IMR-90 (cell line): ENCODE results near the gene SAYSD1. TPM values are rescaled to one million over a fixed set of nuclear protein-coding genes. Genes with fewer than 3 reads are reported as not detected.

Experiments used
- ATAC-seq: fragments of 200-7000 bp; cut with Tn5 transposase; 2 replicates; pipeline ENCODE4 v1.9.1; 2020; ENCODE audit warnings: low read depth, mild to moderate bottlenecking, moderate library complexity
- BruUV-seq: library from RNA; stranded (reverse); fragments of 400-500 nt; replicated peaks from 2 replicates; lab custom pipeline; 2021; lab: Mats Ljungman, UMichigan
- CTCF ChIA-PET: fragments of 300-600 bp; formaldehyde crosslinking; extraction: SDS; loops from one replicate; lab custom pipeline; 2021; ENCODE audit warnings: antibody characterized with exemption; lab: Yijun Ruan, JAX
- POLR2A ChIA-PET: fragments of 300-600 bp; sonication (Branson Sonifier 250); formaldehyde crosslinking; loops from one replicate; lab custom pipeline; 2022; ENCODE audit warnings: antibody characterized with exemption; ENCODE audit not compliant: unreplicated experiment; lab: Charles Lee
- DNase-seq: peaks from one replicate; pipeline ENCODE4 v3.0.0; 2013
- H2AFZ ChIP-seq: replicated peaks from 2 replicates; pipeline ENCODE3; 2013; ENCODE audit warnings: low read length, mild to moderate bottlenecking; ENCODE audit not compliant: poor library complexity
- H2AK5ac ChIP-seq: 2 replicates; pipeline ENCODE4 v1.6.1; 2013; ENCODE audit warnings: low read depth, low read length, inconsistent platforms
- H2AK9ac ChIP-seq: replicated peaks from 2 replicates; pipeline ENCODE3; 2013; ENCODE audit warnings: mild to moderate bottlenecking, low read depth, low read length, moderate library complexity; ENCODE audit not compliant: poor library complexity
- H2BK120ac ChIP-seq: 2 replicates; pipeline ENCODE4 v1.6.1; 2013; ENCODE audit warnings: low read depth, low read length, inconsistent platforms
- H2BK15ac ChIP-seq: 3 replicates; pipeline ENCODE4 v1.6.1; 2013; ENCODE audit warnings: low read depth, low read length, inconsistent platforms
- H2BK20ac ChIP-seq: 2 replicates; pipeline ENCODE4 v1.6.1; 2013; ENCODE audit warnings: low read depth, mild to moderate bottlenecking, inconsistent platforms, low read length, moderate library complexity
- H2BK5ac ChIP-seq: 2 replicates; pipeline ENCODE4 v1.6.1; 2013; ENCODE audit warnings: mild to moderate bottlenecking, low read depth, low read length, inconsistent platforms; ENCODE audit not compliant: poor library complexity, severe bottlenecking
- H3K14ac ChIP-seq: replicated peaks from 2 replicates; pipeline ENCODE4 v1.6.1; 2013; ENCODE audit warnings: low read depth, low read length, inconsistent platforms
- H3K18ac ChIP-seq: 2 replicates; pipeline ENCODE4 v1.6.1; 2013; ENCODE audit warnings: low read depth, low read length, control low read depth
- H3K23ac ChIP-seq: 2 replicates; pipeline ENCODE4 v1.6.1; 2013; ENCODE audit warnings: low read depth, low read length, inconsistent platforms
- H3K27ac ChIP-seq: 2 replicates; pipeline ENCODE4 v1.5.1; 2013; ENCODE audit warnings: mild to moderate bottlenecking, control low read depth, low read length; ENCODE audit not compliant: insufficient read depth
- H3K27me3 ChIP-seq: 2 replicates; pipeline ENCODE4 v1.6.1; 2013; ENCODE audit warnings: low read length; ENCODE audit not compliant: control insufficient read depth, insufficient read depth
- H3K36me3 ChIP-seq: 2 replicates; pipeline ENCODE4 v1.6.1; 2013; ENCODE audit warnings: low read length, mixed read lengths; ENCODE audit not compliant: control insufficient read depth, insufficient read depth
- H3K4ac ChIP-seq: 2 replicates; pipeline ENCODE4 v1.6.1; 2013; ENCODE audit warnings: low read depth, low read length, inconsistent platforms
- H3K4me1 ChIP-seq: 2 replicates; pipeline ENCODE4 v1.6.1; 2013; ENCODE audit warnings: low read length, mixed read lengths; ENCODE audit not compliant: control insufficient read depth, insufficient read depth
- H3K4me2 ChIP-seq: 2 replicates; pipeline ENCODE4 v1.6.1; 2013; ENCODE audit warnings: low read depth, mild to moderate bottlenecking, control low read depth, low read length, moderate library complexity
- H3K4me3 ChIP-seq: 2 replicates; pipeline ENCODE4 v1.5.1; 2013; ENCODE audit warnings: low read depth, mild to moderate bottlenecking, control low read depth, low read length, moderate library complexity; ENCODE audit not compliant: insufficient read depth
- H3K56ac ChIP-seq: 2 replicates; pipeline ENCODE4 v1.6.1; 2013; ENCODE audit warnings: low read length, inconsistent platforms; ENCODE audit not compliant: insufficient read depth; ENCODE audit errors: extremely low read depth
- H3K79me1 ChIP-seq, 2 experiments: 2 replicates each; pipeline ENCODE4 v1.6.1; 2013; ENCODE audit warnings: low read length in 2 of 2, inconsistent platforms in 1 of 2, low read depth in 1 of 2
- H3K9ac ChIP-seq: 2 replicates; pipeline ENCODE4 v1.6.1; 2013; ENCODE audit warnings: low read depth, low read length, control low read depth
- H3K9me1 ChIP-seq: 2 replicates; pipeline ENCODE4 v1.6.1; 2013; ENCODE audit warnings: low read length, inconsistent platforms; ENCODE audit not compliant: insufficient read depth
- H3K9me3 ChIP-seq: 2 replicates; pipeline ENCODE4 v1.6.1; 2013; ENCODE audit warnings: low read length; ENCODE audit not compliant: control insufficient read depth, insufficient read depth
- H4K20me1 ChIP-seq: 2 replicates; pipeline ENCODE4 v1.6.1; 2013; ENCODE audit warnings: low read length, inconsistent platforms; ENCODE audit not compliant: insufficient read depth
- H4K5ac ChIP-seq: 2 replicates; pipeline ENCODE4 v1.6.1; 2013; ENCODE audit warnings: mild to moderate bottlenecking, low read depth, low read length, control low read depth
- H4K8ac ChIP-seq, 2 experiments: 2 replicates each; pipeline ENCODE4 v1.6.1; 2013; ENCODE audit warnings: low read depth in 2 of 2, low read length in 2 of 2, control low read depth in 1 of 2, inconsistent platforms in 1 of 2
- H4K91ac ChIP-seq: 2 replicates; pipeline ENCODE4 v1.6.1; 2013; ENCODE audit warnings: low read depth, low read length, inconsistent platforms; ENCODE audit not compliant: insufficient read depth
- BHLHE40 ChIP-seq: fragments of 150-350 bp; IDR thresholded peaks from 2 replicates; pipeline ENCODE4 v1.6.1; 2016; ENCODE audit warnings: mild to moderate bottlenecking, low read depth, low read length
- CEBPB ChIP-seq: IDR thresholded peaks from 2 replicates; pipeline ENCODE4 v1.6.1; 2012; ENCODE audit warnings: low read depth, low read length, improper control_type of control experiment
- CHD1 ChIP-seq: IDR thresholded peaks from 2 replicates; pipeline ENCODE4 v1.6.1; 2012; ENCODE audit warnings: low read depth, low read length, improper control_type of control experiment
- FOS ChIP-seq: fragments of 150-350 bp; IDR thresholded peaks from 2 replicates; pipeline ENCODE4 v1.6.1; 2016; ENCODE audit warnings: low read depth, low read length
- MAFK ChIP-seq: IDR thresholded peaks from 2 replicates; pipeline ENCODE4 v1.6.1; 2012; ENCODE audit warnings: low read depth, low read length, improper control_type of control experiment
- MAZ ChIP-seq: IDR thresholded peaks from 2 replicates; pipeline ENCODE4 v1.6.1; 2012; ENCODE audit warnings: low read depth, mild to moderate bottlenecking, low read length, improper control_type of control experiment, moderate library complexity, borderline replicate concordance
- MXI1 ChIP-seq: IDR thresholded peaks from 2 replicates; pipeline ENCODE4 v1.6.1; 2012; ENCODE audit warnings: low read depth, mild to moderate bottlenecking, low read length, moderate library complexity, borderline replicate concordance
- NFE2L2 ChIP-seq: fragments of 150-350 bp; IDR thresholded peaks from 2 replicates; pipeline ENCODE4 v1.6.1; 2016; ENCODE audit warnings: low read depth, mild to moderate bottlenecking, low read length
- POLR2A ChIP-seq: IDR thresholded peaks from 2 replicates; pipeline ENCODE4 v1.6.1; 2012; ENCODE audit warnings: mild to moderate bottlenecking, low read depth, low read length
- RAD21 ChIP-seq: IDR thresholded peaks from 2 replicates; pipeline ENCODE4 v1.6.1; 2012; ENCODE audit warnings: low read length, improper control_type of control experiment
- RCOR1 ChIP-seq: IDR thresholded peaks from 2 replicates; pipeline ENCODE4 v1.6.1; 2012; ENCODE audit warnings: mild to moderate bottlenecking, low read length, improper control_type of control experiment; ENCODE audit not compliant: insufficient replicate concordance
- RFX5 ChIP-seq: IDR thresholded peaks from 2 replicates; pipeline ENCODE4 v1.8.0; 2012; ENCODE audit warnings: low read depth, mild to moderate bottlenecking, low read length, moderate library complexity
- SMC3 ChIP-seq: fragments of 150-350 bp; IDR thresholded peaks from 2 replicates; pipeline ENCODE4 v1.6.1; 2016; ENCODE audit warnings: low read depth, mild to moderate bottlenecking, antibody characterized with exemption, low read length, moderate library complexity
- WGBS, 2 experiments: methylation state at CpG; one replicate each; pipeline versions ENCODE4 v1.1.5 to v1.1.7; 2013; ENCODE audit warnings: missing lambda C conversion rate in 2 of 2; ENCODE audit not compliant: insufficient read length in 1 of 2; ENCODE audit errors: extremely low coverage in 2 of 2; 5-methylcytosine and 5-hydroxymethylcytosine counted together
- dilution Hi-C: fragments of 300-500 bp; cut with HindIII; formaldehyde crosslinking; loops from one replicate; pipeline ENCODE4 v1.14.3; 2018; ENCODE audit warnings: low sequenced_read_pairs; ENCODE audit not compliant: unreplicated experiment
- in situ Hi-C: fragments of 300-500 bp; cut with MboI; formaldehyde crosslinking; loops from 3 replicates; pipeline ENCODE4 v1.14.3; 2019; ENCODE audit warnings: low sequenced_read_pairs, inconsistent platforms, mixed read lengths
- intact Hi-C: fragments of 100-400 bp; cut with micrococcal nuclease; formaldehyde crosslinking; loops from 2 replicates; pipeline ENCODE4 v1.10.0; 2022
- polyA plus RNA-seq, 3 experiments: library from polyadenylated mRNA; depleted of rRNA; stranded (reverse); fragments of >200 nt; gene quantifications; 2 replicates each; pipeline ENCODE4 v1.2.3, GENCODE V29; 2012; ENCODE audit warnings: low replicate concordance in 1 of 3
- total RNA-seq: library from RNA; depleted of rRNA; stranded (reverse); fragments of >200 nt; gene quantifications from 2 replicates; pipeline ENCODE4 v1.2.3, GENCODE V29; 2012
- TF ChIP-seq, protein P1 (sequence below): fragments of 150-350 bp; IDR thresholded peaks from 2 replicates; pipeline ENCODE4 v1.6.1; 2016; ENCODE audit warnings: low read depth, mild to moderate bottlenecking, low read length, moderate library complexity, borderline replicate concordance
- TF ChIP-seq, protein P2 (sequence below): fragments of 150-350 bp; IDR thresholded peaks from 2 replicates; pipeline ENCODE4 v1.6.1; 2017; ENCODE audit warnings: mild to moderate bottlenecking, antibody characterized with exemption, low read length, low read depth
- TF ChIP-seq, protein P3 (sequence below): conservative IDR thresholded peaks from 2 replicates; pipeline ENCODE4 v1.5.1; 2012; ENCODE audit warnings: mild to moderate bottlenecking, low read depth, low read length, improper control_type of control experiment

SAYSD1 gene
- total and polyA plus RNA-seq, 2 of the 4 experiments (the other 2 are of a cell fraction): 5.7 to 5.9 TPM

GRCh38 chr6:39144481-39145173 is 29.6 kb upstream of the SAYSD1 start:
- TF ChIP-seq MAFK: no peak
- TF ChIP-seq, protein P1, sequence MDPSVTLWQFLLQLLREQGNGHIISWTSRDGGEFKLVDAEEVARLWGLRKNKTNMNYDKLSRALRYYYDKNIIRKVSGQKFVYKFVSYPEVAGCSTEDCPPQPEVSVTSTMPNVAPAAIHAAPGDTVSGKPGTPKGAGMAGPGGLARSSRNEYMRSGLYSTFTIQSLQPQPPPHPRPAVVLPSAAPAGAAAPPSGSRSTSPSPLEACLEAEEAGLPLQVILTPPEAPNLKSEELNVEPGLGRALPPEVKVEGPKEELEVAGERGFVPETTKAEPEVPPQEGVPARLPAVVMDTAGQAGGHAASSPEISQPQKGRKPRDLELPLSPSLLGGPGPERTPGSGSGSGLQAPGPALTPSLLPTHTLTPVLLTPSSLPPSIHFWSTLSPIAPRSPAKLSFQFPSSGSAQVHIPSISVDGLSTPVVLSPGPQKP: no peak
- TF ChIP-seq, protein P2, sequence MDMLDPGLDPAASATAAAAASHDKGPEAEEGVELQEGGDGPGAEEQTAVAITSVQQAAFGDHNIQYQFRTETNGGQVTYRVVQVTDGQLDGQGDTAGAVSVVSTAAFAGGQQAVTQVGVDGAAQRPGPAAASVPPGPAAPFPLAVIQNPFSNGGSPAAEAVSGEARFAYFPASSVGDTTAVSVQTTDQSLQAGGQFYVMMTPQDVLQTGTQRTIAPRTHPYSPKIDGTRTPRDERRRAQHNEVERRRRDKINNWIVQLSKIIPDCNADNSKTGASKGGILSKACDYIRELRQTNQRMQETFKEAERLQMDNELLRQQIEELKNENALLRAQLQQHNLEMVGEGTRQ: no peak
- no peak for TF ChIP-seq MAZ
- TF ChIP-seq CHD1: no peak
- no peak for TF ChIP-seq BHLHE40
- no peak for TF ChIP-seq RFX5
- TF ChIP-seq MXI1: no peak
- TF ChIP-seq NFE2L2: no peak
- TF ChIP-seq, protein P3, sequence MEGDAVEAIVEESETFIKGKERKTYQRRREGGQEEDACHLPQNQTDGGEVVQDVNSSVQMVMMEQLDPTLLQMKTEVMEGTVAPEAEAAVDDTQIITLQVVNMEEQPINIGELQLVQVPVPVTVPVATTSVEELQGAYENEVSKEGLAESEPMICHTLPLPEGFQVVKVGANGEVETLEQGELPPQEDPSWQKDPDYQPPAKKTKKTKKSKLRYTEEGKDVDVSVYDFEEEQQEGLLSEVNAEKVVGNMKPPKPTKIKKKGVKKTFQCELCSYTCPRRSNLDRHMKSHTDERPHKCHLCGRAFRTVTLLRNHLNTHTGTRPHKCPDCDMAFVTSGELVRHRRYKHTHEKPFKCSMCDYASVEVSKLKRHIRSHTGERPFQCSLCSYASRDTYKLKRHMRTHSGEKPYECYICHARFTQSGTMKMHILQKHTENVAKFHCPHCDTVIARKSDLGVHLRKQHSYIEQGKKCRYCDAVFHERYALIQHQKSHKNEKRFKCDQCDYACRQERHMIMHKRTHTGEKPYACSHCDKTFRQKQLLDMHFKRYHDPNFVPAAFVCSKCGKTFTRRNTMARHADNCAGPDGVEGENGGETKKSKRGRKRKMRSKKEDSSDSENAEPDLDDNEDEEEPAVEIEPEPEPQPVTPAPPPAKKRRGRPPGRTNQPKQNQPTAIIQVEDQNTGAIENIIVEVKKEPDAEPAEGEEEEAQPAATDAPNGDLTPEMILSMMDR: no peak
- no peak for TF ChIP-seq CEBPB
- TF ChIP-seq RCOR1: no peak
- TF ChIP-seq POLR2A: no peak
- TF ChIP-seq SMC3: no peak
- TF ChIP-seq FOS: no peak
- TF ChIP-seq RAD21: no peak
- Histone ChIP-seq H3K4me1 (no peaks in the 10 kb centered on the region), H3K36me3 (no peaks in the 10 kb centered on the region), H3K14ac (no peak overlapping the region), H4K91ac (no peak overlapping the region), H2AFZ (no peak overlapping the region), H2BK20ac (no peak overlapping the region), H3K9me1 (no peaks in the 10 kb centered on the region), H4K5ac (no peak overlapping the region), H3K4me3 (no peak overlapping the region), H3K9ac (no peak overlapping the region), H2AK9ac (no peak overlapping the region), H2BK15ac (no peak overlapping the region), H4K8ac (no peak overlapping the region), H3K4ac (no peak overlapping the region), H3K9me3 (no peaks in the 10 kb centered on the region), H3K23ac (no peak overlapping the region), H2BK120ac (no peak overlapping the region), H3K27me3 (peaks cover 2% of the 10 kb centered on the region; the same call in 1 of the 2 replicates), H3K56ac (no peak overlapping the region), H3K4me2 (no peak overlapping the region), H2BK5ac (no peak overlapping the region), H3K18ac (no peak overlapping the region), H3K27ac (no peak overlapping the region), H2AK5ac (no peak overlapping the region), H3K79me1 (no peaks in the 10 kb centered on the region), H4K20me1 (no peaks in the 10 kb centered on the region)
- intact Hi-C loops (no loop called here), in situ Hi-C loops (no loop called here), dilution Hi-C loops (no loop called here)
- DNase-seq: no peak
- POLR2A ChIA-PET: no interaction called here
- CTCF ChIA-PET: no interaction called here
- ATAC-seq: no peak
- no CpG with 5 or more reads among the region's 1 CpG for WGBS, 2 experiments
- no TSS peak for BruUV-seq
